Panc1 (cell line): ENCODE measurements around the gene INTS1. TPM values are rescaled to one million over a fixed set of nuclear protein-coding genes. Genes with fewer than 3 reads are reported as not detected.

Experiments used
- ATAC-seq: fragments of 200-7000 bp; cut with Tn5 transposase; 2 replicates; pipeline ENCODE4 v1.9.1; 2020; ENCODE audit warnings: mild to moderate bottlenecking, moderate library complexity
- BruUV-seq: library from RNA; stranded (reverse); fragments of 400-500 nt; replicated peaks from 2 replicates; lab custom pipeline; 2021; lab: Mats Ljungman, UMichigan
- CTCF ChIA-PET: fragments of 300-600 bp; sonication (Branson Sonifier 250); formaldehyde crosslinking; loops from one replicate; lab custom pipeline; 2022; ENCODE audit warnings: antibody characterized with exemption; lab: Charles Lee
- POLR2A ChIA-PET: fragments of 300-600 bp; sonication (Branson Sonifier 250); formaldehyde crosslinking; loops from one replicate; lab custom pipeline; 2022; ENCODE audit warnings: antibody characterized with exemption; lab: Charles Lee
- DNase-seq: peaks from one replicate; pipeline ENCODE4 v3.0.0-alpha.2; 2010; ENCODE audit warnings: low read depth, low spot score
- H3K27ac ChIP-seq: 2 replicates; pipeline ENCODE4 v1.5.1; 2011; ENCODE audit warnings: mild to moderate bottlenecking, low read length, inconsistent platforms
- H3K27me3 ChIP-seq: fragments of 200-500 bp; sonication (Bioruptor generic); 2 replicates; pipeline ENCODE4 v1.6.0; 2014; ENCODE audit warnings: low read length, inconsistent platforms; ENCODE audit not compliant: control insufficient read depth, insufficient read depth
- H3K36me3 ChIP-seq: fragments of 200-500 bp; sonication (Bioruptor generic); 2 replicates; pipeline ENCODE4 v1.5.1; 2014; ENCODE audit warnings: inconsistent platforms, mild to moderate bottlenecking, low read length, moderate library complexity; ENCODE audit not compliant: control insufficient read depth, insufficient read depth
- H3K4me1 ChIP-seq: 2 replicates; pipeline ENCODE4 v1.5.1; 2011; ENCODE audit warnings: inconsistent platforms, mild to moderate bottlenecking, low read length, moderate library complexity; ENCODE audit not compliant: control insufficient read depth, insufficient read depth
- H3K4me3 ChIP-seq, 2 experiments: 2 replicates each; pipeline ENCODE4 v1.5.1; 2011 to 2012; ENCODE audit warnings: low read depth in 2 of 2, low read length in 2 of 2, mild to moderate bottlenecking in 2 of 2, inconsistent platforms in 1 of 2, moderate library complexity in 1 of 2
- H3K9me3 ChIP-seq: fragments of 200-500 bp; sonication (Bioruptor generic); 2 replicates; pipeline ENCODE4 v1.5.1; 2014; ENCODE audit warnings: low read depth, mild to moderate bottlenecking, inconsistent platforms, low read length, moderate library complexity; ENCODE audit not compliant: control insufficient read depth, insufficient read depth
- POLR2AphosphoS5 ChIP-seq: IDR thresholded peaks from 2 replicates; pipeline ENCODE4 v1.6.1; 2012; ENCODE audit warnings: mild to moderate bottlenecking, low read depth, low read length, moderate library complexity
- SIN3A ChIP-seq: IDR thresholded peaks from 2 replicates; pipeline ENCODE4 v1.6.1; 2012; ENCODE audit warnings: low read depth, mild to moderate bottlenecking, low read length, moderate library complexity, borderline replicate concordance; ENCODE audit not compliant: insufficient read depth
- TCF7L2 ChIP-seq: IDR thresholded peaks from 2 replicates; pipeline ENCODE4 v1.6.1; 2011; ENCODE audit warnings: mild to moderate bottlenecking, low read depth, low read length, inconsistent platforms
- in situ Hi-C: cut with HindIII; loops from 2 replicates; pipeline ENCODE4 v1.10.0; 2016; ENCODE audit warnings: low sequenced_read_pairs, low pct_unique_long_range_greater_than_20kb
- intact Hi-C: fragments of 100-400 bp; cut with micrococcal nuclease; formaldehyde crosslinking; loops from one replicate; pipeline ENCODE4 v1.10.0; 2022; ENCODE audit not compliant: unreplicated experiment
- total RNA-seq: library from RNA; stranded (reverse); gene quantifications from one replicate; pipeline ENCODE4 v1.2.1, GENCODE V29; 2021; ENCODE audit not compliant: unreplicated experiment
- TF ChIP-seq, protein P1 (sequence below): fragments of 450-650 bp; IDR thresholded peaks from 2 replicates; pipeline ENCODE4 v1.5.1; 2017; ENCODE audit warnings: mild to moderate bottlenecking
- TF ChIP-seq, protein P2 (sequence below), 2 experiments: IDR thresholded peaks; 2 replicates each; pipeline ENCODE4 v1.6.1; 2011 to 2012; ENCODE audit warnings: low read depth in 2 of 2, control low read depth in 1 of 2, low read length in 1 of 2, mild to moderate bottlenecking in 1 of 2, moderate library complexity in 1 of 2; ENCODE audit not compliant: insufficient read depth in 1 of 2

INTS1 gene
- total RNA-seq, 1 experiment from 2014 or later: 173 TPM

DNA sequence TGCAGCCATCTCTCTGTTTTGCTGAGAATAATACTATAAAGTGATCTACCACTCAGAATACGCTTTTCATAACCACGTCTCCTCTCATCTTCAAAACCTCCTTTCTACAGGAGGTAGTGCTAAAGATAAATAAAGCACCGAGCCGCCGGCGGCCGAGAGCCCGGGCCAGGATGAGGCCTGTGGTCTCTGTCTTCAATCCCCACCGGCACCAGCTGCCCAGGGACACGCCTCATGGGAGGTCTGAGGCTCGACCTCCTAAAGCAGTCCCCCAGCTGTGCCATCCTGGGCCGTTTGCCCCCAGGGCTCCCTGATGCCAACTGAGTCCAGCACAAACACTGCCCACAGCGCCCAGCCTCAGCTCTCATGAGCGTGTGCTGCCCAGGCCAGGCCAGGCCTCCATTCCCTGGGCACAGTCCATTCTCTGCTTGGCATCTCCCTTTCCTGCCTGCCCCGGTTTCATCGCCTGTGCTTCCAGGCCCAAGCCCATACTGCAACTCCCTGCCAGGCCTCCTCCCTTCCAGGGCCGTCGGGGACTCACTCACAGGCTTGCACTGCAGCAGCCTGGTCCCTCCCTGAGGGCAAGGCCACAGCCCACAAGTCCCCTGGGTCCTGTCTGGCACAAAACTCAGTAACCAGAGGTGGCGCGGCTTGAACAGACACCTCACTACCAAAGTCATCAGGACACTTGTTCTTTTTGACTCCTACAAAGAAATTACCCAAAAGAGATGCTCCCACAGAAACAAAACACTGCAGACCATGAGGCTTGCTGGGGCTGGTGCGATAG, 2.5 kb downstream of the INTS1 start:
- no peak overlapping the region for H3K4me3 ChIP-seq
- no peak for ATAC-seq
- peaks cover 30% of the 10 kb centered on the region for H3K4me1 ChIP-seq
- no peaks in the 10 kb centered on the region for H3K9me3 ChIP-seq
- no peak for TF ChIP-seq SIN3A
- TF ChIP-seq TCF7L2: no peak
- no peak for TF ChIP-seq POLR2AphosphoS5
- TF ChIP-seq, protein P1, sequence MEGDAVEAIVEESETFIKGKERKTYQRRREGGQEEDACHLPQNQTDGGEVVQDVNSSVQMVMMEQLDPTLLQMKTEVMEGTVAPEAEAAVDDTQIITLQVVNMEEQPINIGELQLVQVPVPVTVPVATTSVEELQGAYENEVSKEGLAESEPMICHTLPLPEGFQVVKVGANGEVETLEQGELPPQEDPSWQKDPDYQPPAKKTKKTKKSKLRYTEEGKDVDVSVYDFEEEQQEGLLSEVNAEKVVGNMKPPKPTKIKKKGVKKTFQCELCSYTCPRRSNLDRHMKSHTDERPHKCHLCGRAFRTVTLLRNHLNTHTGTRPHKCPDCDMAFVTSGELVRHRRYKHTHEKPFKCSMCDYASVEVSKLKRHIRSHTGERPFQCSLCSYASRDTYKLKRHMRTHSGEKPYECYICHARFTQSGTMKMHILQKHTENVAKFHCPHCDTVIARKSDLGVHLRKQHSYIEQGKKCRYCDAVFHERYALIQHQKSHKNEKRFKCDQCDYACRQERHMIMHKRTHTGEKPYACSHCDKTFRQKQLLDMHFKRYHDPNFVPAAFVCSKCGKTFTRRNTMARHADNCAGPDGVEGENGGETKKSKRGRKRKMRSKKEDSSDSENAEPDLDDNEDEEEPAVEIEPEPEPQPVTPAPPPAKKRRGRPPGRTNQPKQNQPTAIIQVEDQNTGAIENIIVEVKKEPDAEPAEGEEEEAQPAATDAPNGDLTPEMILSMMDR: no peak
- TF ChIP-seq, protein P2, sequence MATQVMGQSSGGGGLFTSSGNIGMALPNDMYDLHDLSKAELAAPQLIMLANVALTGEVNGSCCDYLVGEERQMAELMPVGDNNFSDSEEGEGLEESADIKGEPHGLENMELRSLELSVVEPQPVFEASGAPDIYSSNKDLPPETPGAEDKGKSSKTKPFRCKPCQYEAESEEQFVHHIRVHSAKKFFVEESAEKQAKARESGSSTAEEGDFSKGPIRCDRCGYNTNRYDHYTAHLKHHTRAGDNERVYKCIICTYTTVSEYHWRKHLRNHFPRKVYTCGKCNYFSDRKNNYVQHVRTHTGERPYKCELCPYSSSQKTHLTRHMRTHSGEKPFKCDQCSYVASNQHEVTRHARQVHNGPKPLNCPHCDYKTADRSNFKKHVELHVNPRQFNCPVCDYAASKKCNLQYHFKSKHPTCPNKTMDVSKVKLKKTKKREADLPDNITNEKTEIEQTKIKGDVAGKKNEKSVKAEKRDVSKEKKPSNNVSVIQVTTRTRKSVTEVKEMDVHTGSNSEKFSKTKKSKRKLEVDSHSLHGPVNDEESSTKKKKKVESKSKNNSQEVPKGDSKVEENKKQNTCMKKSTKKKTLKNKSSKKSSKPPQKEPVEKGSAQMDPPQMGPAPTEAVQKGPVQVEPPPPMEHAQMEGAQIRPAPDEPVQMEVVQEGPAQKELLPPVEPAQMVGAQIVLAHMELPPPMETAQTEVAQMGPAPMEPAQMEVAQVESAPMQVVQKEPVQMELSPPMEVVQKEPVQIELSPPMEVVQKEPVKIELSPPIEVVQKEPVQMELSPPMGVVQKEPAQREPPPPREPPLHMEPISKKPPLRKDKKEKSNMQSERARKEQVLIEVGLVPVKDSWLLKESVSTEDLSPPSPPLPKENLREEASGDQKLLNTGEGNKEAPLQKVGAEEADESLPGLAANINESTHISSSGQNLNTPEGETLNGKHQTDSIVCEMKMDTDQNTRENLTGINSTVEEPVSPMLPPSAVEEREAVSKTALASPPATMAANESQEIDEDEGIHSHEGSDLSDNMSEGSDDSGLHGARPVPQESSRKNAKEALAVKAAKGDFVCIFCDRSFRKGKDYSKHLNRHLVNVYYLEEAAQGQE (IDR thresholded peaks at IDR 0.05; ENCODE audit: insufficient read depth in 1 of 2, low read depth in 2 of 2, low read length in 1 of 2): no peak
- no peak overlapping the region for H3K27ac ChIP-seq
- POLR2A ChIA-PET: no interaction called here
- in situ Hi-C loops (no loop called here), intact Hi-C loops (no loop called here)
- H3K36me3 ChIP-seq: peaks cover 16% of the 10 kb centered on the region; the same call in 1 of the 2 replicates
- no peaks in the 10 kb centered on the region for H3K27me3 ChIP-seq
- DNase-seq: no peak
- CTCF ChIA-PET: no interaction called here
- no TSS peak for BruUV-seq

DNA sequence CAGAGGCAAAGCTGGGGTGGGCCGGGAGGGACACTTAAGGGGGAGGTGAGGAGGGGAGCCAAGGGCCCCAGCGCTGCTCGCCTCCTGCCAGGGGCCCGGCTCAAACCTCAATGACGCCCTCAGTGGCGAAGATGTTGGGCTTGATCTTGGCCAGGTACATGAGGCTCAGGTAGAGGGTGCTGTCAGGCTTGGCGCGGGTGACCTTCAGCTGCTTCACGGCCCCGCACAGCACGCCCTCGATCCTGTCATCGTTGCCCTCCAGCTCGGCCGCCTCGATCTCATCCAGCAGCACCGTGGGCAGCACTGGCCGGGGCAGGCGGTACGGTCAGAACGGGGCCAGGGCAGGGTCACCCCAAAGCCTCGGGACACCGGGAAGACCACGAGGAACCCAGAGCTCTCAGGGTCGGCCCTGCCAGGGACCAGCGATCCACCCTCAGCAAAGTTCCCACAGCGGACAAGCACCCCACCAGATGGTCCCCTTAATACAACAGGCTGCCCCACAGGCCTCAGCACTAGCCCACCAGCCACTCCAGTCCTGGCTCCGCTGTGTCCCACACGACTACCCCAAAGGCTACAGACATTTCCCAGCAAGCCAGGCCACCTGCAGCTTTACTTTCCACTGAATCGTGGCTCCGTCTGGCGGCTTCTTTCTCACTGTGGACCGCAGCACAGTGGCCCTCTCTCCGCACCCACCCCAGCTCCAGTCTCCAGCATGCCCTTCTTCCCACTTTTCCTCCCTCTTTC, 4.0 kb downstream of the INTS1 start:
- H3K9me3 ChIP-seq: no peaks in the 10 kb centered on the region
- in situ Hi-C loops: no loop called here
- DNase-seq (no peak), ATAC-seq (no peak)
- BruUV-seq: no TSS peak
- no peak for TF ChIP-seq SIN3A
- TF ChIP-seq, protein P1: no peak
- TF ChIP-seq POLR2AphosphoS5: no peak
- TF ChIP-seq, protein P2 (IDR thresholded peaks at IDR 0.05; ENCODE audit: insufficient read depth in 1 of 2, low read depth in 2 of 2, low read length in 1 of 2): no peak
- TF ChIP-seq TCF7L2: no peak
- ChIA-PET POLR2A (no interaction called here), CTCF (interaction anchor here (0.6 kb wide), 1 partner anchor 45 kb away, joined by 3 read pairs; no protein-coding TSS in a partner anchor)
- H3K27ac ChIP-seq: no peak overlapping the region
- H3K4me1 ChIP-seq: peaks cover 18% of the 10 kb centered on the region
- peaks cover 22% of the 10 kb centered on the region; the same call in 1 of the 2 replicates for H3K36me3 ChIP-seq
- no peak overlapping the region for H3K4me3 ChIP-seq
- intact Hi-C loops: no loop called here
- H3K27me3 ChIP-seq: no peaks in the 10 kb centered on the region
